Bronchus fibroblast of lung (primary cell): ENCODE data around the gene COL24A1. TPM values are rescaled to one million over a fixed set of nuclear protein-coding genes. Genes with fewer than 3 reads are reported as not detected.

ENCODE experiments used
- total RNA-seq: library from RNA; depleted of rRNA; stranded (reverse); fragments of >200 nt; gene quantifications from 2 replicates; pipeline ENCODE4 v1.2.3, GENCODE V29; 2015

Gene COL24A1
- total RNA-seq: 0.15 and 0.34 TPM in 2 replicates

DNA sequence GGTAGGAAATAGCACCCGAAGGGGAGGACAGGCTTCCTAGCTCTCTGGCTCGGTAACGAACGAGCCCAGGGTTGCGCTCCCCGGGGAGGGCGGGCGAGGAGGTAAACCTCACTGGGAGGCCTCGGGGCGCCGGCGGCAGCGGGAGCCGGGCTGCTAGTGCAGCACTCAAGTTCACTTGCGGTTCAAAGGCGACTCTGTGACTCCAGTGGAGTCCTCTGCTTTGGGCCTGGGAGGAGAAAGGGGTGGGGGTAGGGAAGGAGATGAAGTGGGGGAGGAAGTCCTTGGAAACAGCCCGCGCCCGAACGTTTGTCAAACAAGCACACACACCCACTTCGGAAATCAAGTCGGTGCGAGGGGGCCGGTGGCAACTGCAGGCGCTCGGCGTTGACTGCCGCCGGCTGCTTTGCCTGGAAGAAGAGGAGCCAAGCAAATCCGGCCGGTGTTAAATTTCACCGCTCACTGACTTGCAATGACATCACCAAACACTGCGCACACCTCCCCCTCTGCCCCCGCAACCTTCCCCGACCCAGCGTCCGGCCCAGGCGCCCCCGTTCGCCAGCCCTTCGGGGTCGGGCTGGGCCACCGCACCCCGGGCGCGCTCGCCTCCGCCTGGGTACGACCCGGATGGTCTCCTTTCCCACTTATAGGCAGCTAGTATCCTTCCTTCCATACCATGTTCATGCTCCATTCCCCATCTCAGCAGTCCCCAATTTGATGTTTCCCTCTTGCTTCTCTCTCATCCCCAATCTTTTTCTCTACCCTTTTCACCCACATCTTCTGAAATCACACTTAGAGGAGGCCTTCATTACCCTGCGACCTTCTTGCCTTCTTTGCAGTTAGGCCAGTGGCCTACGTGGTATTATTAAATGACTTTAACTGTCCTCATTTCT is at the start of gene COL24A1:
Gene COL24A1 (minus strand): TSS at position 207 of the 890 bp plus-strand sequence. CDS start 376 bp downstream, outside the sequence.

DNA sequence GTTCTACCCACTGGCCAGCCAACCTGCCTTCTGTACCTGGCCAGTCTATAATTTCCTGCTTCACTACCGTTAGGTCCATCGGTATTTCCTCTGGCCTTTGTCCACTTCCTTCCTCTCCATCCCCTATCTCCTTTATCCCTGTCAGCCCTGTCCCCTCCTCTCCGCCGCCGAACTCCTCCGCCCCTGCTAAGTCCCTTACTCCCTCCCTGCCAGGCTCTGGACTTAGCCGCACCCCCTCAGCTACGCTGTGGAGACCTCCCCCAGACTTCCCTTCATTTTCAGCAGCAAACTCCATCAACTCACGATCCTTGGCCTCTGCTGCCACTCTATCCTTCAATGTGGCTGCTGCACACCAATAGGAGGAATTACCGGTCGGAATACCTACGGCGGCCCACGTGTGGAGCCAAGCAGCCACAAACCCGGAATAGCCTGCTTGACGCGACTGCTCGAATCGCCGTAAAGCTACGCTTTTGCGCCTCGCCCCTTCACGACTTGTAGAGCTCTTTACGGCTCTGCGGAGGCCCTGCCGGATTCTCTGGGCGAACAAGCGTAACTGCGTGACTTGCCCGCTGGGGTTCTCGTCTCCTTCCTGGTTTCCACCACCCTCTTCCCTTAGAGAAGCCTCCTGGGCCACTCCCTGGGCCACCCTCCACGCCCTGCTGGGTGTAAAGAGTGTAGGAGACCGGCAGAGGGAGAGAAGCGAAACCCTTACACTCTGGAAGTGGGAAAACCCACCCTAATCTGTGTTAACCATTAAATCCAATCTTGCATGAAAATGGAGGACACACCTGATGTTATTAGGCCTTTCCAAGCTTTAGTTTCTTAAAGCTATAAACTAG is 448.4 kb downstream of the COL24A1 start, which contains the start of gene ZNHIT6:
Gene ZNHIT6 (minus strand): TSS at position 444 of the 839 bp plus-strand sequence. CDS start 149 bp downstream, at position 295.

Other genes with a start within 250 kb of the COL24A1 start
- 8.9 and 17.8 TPM in 2 replicates for gene ODF2L, start 239.6 kb upstream of the COL24A1 start, total RNA-seq